HCT116 (cell line): ENCODE data around the gene ANKRD44. TPM values are rescaled to one million over a fixed set of nuclear protein-coding genes. Genes with fewer than 3 reads are reported as not detected.

Experiments used
- ATAC-seq: fragments of 200-7000 bp; cut with Tn5 transposase; 2 replicates; pipeline ENCODE4 v1.9.1; 2020; ENCODE audit warnings: mild to moderate bottlenecking, moderate library complexity
- BruUV-seq: library from RNA; stranded (reverse); fragments of 400-500 nt; replicated peaks from 2 replicates; lab custom pipeline; 2021; lab: Mats Ljungman, UMichigan
- CTCF ChIA-PET: fragments of 300-600 bp; sonication (Branson Sonifier 250); formaldehyde crosslinking; loops from one replicate; lab custom pipeline; 2021; ENCODE audit warnings: antibody characterized with exemption; lab: Charles Lee
- POLR2A ChIA-PET: fragments of 300-600, 350-600 bp; sonication (Branson Sonifier 250); formaldehyde crosslinking; loops from one replicate; lab custom pipeline; 2021; ENCODE audit warnings: antibody characterized with exemption; lab: Charles Lee
- RAD21 ChIA-PET, 2 experiments: fragments of 300-600 bp; sonication (Branson Sonifier 250); formaldehyde crosslinking; loops; one replicate each; lab custom pipeline; 2023; ENCODE audit warnings: low total read pairs in 2 of 2; ENCODE audit not compliant: uncharacterized antibody in 2 of 2, unreplicated experiment in 2 of 2, low non-redundant PET in 1 of 2; lab: Charles Lee
- DNase-seq: peaks from one replicate; pipeline ENCODE4 v3.0.0-alpha.2; 2010; ENCODE audit warnings: low read depth, low spot score
- H2AFZ ChIP-seq: fragments of 200-600 bp; shearing (Covaris generic), sonication (generic); 2 replicates; pipeline ENCODE4 v1.6.1; 2017; ENCODE audit warnings: low read depth, mixed run types, mixed read lengths, antibody characterized with exemption, low read length; ENCODE audit not compliant: poor library complexity, severe bottlenecking
- H3K27ac ChIP-seq: 2 replicates; pipeline ENCODE4 v1.5.1; 2012; ENCODE audit warnings: low read depth, low read length
- H3K27me3 ChIP-seq: fragments of 200-600 bp; sonication (generic); 2 replicates; pipeline ENCODE4 v1.6.1; 2016; ENCODE audit warnings: mixed run types, low read length, mixed read lengths; ENCODE audit not compliant: insufficient read depth
- H3K36me3 ChIP-seq, 2 experiments: fragments of 200-500 bp in 1 of 2; fragments of 200-600 bp in 1 of 2; sonication (Bioruptor generic) in 1 of 2; sonication (generic) in 1 of 2; 2 replicates each; pipeline versions ENCODE4 v1.5.1 to v1.6.1; 2014 to 2016; ENCODE audit warnings: low read length in 2 of 2, inconsistent platforms in 1 of 2, mixed read lengths in 1 of 2, mixed run types in 1 of 2; ENCODE audit not compliant: insufficient read depth in 2 of 2, control insufficient read depth in 1 of 2
- H3K4me1 ChIP-seq, 2 experiments: fragments of 200-600 bp in 1 of 2; sonication (generic) in 1 of 2; 2 replicates each; pipeline versions ENCODE4 v1.5.1 to v1.6.1; 2012 to 2017; ENCODE audit warnings: low read length in 2 of 2, inconsistent platforms in 1 of 2, mild to moderate bottlenecking in 1 of 2, mixed read lengths in 1 of 2, mixed run types in 1 of 2, moderate library complexity in 1 of 2; ENCODE audit not compliant: insufficient read depth in 2 of 2, control insufficient read depth in 1 of 2
- H3K4me2 ChIP-seq: fragments of 200-600 bp; sonication (generic); 2 replicates; pipeline ENCODE4 v1.6.1; 2017; ENCODE audit warnings: mixed run types, low read length, mixed read lengths
- H3K4me3 ChIP-seq, 2 experiments: fragments of 200-600 bp in 1 of 2; sonication (generic) in 1 of 2; replicated peaks in 1 of 2; 2 replicates each; pipeline ENCODE4 v1.5.1; 2011 to 2016; ENCODE audit warnings: low read length in 2 of 2, control low read depth in 1 of 2, low read depth in 1 of 2, mild to moderate bottlenecking in 1 of 2, mixed read lengths in 1 of 2, mixed run types in 1 of 2
- H3K79me2 ChIP-seq: fragments of 200-600 bp; sonication (generic); 2 replicates; pipeline ENCODE4 v1.6.1; 2017; ENCODE audit warnings: mild to moderate bottlenecking, mixed run types, low read length, moderate library complexity, mixed read lengths; ENCODE audit not compliant: insufficient read depth
- H3K9ac ChIP-seq: fragments of 200-600 bp; sonication (generic); 2 replicates; pipeline ENCODE4 v1.6.1; 2016; ENCODE audit warnings: low read length, mixed read lengths
- H3K9me2 ChIP-seq: fragments of 200-600 bp; sonication (generic), shearing (Covaris generic); 2 replicates; pipeline ENCODE4 v1.6.1; 2017; ENCODE audit warnings: mixed run types, mild to moderate bottlenecking, moderate library complexity; ENCODE audit not compliant: insufficient read depth
- H3K9me3 ChIP-seq, 2 experiments: fragments of 200-500 bp in 1 of 2; fragments of 200-600 bp in 1 of 2; sonication (Bioruptor generic) in 1 of 2; sonication (generic) in 1 of 2; 2 replicates each; pipeline ENCODE4 v1.6.1; 2014 to 2017; ENCODE audit warnings: low read length in 2 of 2, mixed read lengths in 2 of 2, inconsistent platforms in 1 of 2, low read depth in 1 of 2, mild to moderate bottlenecking in 1 of 2, mixed run types in 1 of 2, moderate library complexity in 1 of 2; ENCODE audit not compliant: control insufficient read depth in 1 of 2, insufficient read depth in 1 of 2
- H4K20me1 ChIP-seq: fragments of 200-600 bp; sonication (generic), shearing (Covaris generic); 2 replicates; pipeline ENCODE4 v1.6.1; 2017; ENCODE audit warnings: mixed run types, mild to moderate bottlenecking, moderate library complexity; ENCODE audit not compliant: insufficient read depth
- CBX3 ChIP-seq: IDR thresholded peaks from 2 replicates; pipeline ENCODE4 v1.6.1; 2012; ENCODE audit warnings: low read depth
- CEBPB ChIP-seq: IDR thresholded peaks from 2 replicates; pipeline ENCODE4 v1.6.1; 2012; ENCODE audit warnings: low read depth
- EGR1 ChIP-seq: IDR thresholded peaks from 2 replicates; pipeline ENCODE4 v1.6.1; 2012; ENCODE audit warnings: low read depth
- EZH2 ChIP-seq: fragments of 200-600 bp; sonication (generic); IDR thresholded peaks from 2 replicates; pipeline ENCODE4 v1.6.1; 2017; ENCODE audit warnings: antibody characterized with exemption, mixed run types
- EZH2phosphoT487 ChIP-seq: fragments of 200-600 bp; IDR thresholded peaks from 2 replicates; pipeline ENCODE4 v1.6.1; 2018; ENCODE audit warnings: antibody characterized with exemption, borderline replicate concordance
- FOSL1 ChIP-seq: IDR thresholded peaks from 2 replicates; pipeline ENCODE4 v1.6.1; 2012; ENCODE audit warnings: low read depth
- JUND ChIP-seq: IDR thresholded peaks from 2 replicates; pipeline ENCODE4 v1.6.1; 2012
- POLR2A ChIP-seq: IDR thresholded peaks from 2 replicates; pipeline ENCODE4 v1.7.0; 2011; ENCODE audit warnings: borderline replicate concordance; ENCODE audit not compliant: insufficient read depth, insufficient read length; ENCODE audit errors: extremely low read depth
- POLR2AphosphoS5 ChIP-seq: IDR thresholded peaks from 2 replicates; pipeline ENCODE4 v1.6.1; 2011; ENCODE audit warnings: mild to moderate bottlenecking, low read depth, low read length, moderate library complexity
- RAD21 ChIP-seq: IDR thresholded peaks from 2 replicates; pipeline ENCODE4 v1.6.1; 2012; ENCODE audit warnings: low read depth, mild to moderate bottlenecking
- SP1 ChIP-seq: IDR thresholded peaks from 2 replicates; pipeline ENCODE4 v1.6.1; 2012; ENCODE audit warnings: low read depth
- SRF ChIP-seq: IDR thresholded peaks from 2 replicates; pipeline ENCODE4 v1.6.1; 2012; ENCODE audit warnings: low read depth
- TCF7L2 ChIP-seq: IDR thresholded peaks from 2 replicates; pipeline ENCODE4 v1.7.0; 2011; ENCODE audit warnings: borderline replicate concordance, inconsistent platforms; ENCODE audit not compliant: insufficient read depth, insufficient read length; ENCODE audit errors: extremely low read depth
- YY1 ChIP-seq: IDR thresholded peaks from 2 replicates; pipeline ENCODE4 v1.6.1; 2011; ENCODE audit warnings: low read length, low read depth, moderate library complexity, mild to moderate bottlenecking; ENCODE audit not compliant: insufficient replicate concordance; ENCODE audit errors: extremely low read depth
- ZFX ChIP-seq: fragments of 450-650 bp; IDR thresholded peaks from 2 replicates; pipeline ENCODE4 v1.6.1; 2017
- ZNF274 ChIP-seq: fragments of 200-500 bp; sonication (Bioruptor generic); IDR thresholded peaks from 2 replicates; pipeline ENCODE4 v1.6.1; 2014; ENCODE audit warnings: mild to moderate bottlenecking, low read depth, low read length, inconsistent platforms
- intact Hi-C: fragments of 100-400 bp; cut with micrococcal nuclease; formaldehyde crosslinking; loops from 2 replicates; pipeline ENCODE4 v1.10.0; 2022
- total RNA-seq: library from RNA; stranded (reverse); gene quantifications from one replicate; pipeline ENCODE4 v1.2.1, GENCODE V29; 2021; ENCODE audit not compliant: unreplicated experiment
- TF ChIP-seq, protein P1 (sequence below): IDR thresholded peaks from 2 replicates; pipeline ENCODE4 v1.6.1; 2012
- TF ChIP-seq, protein P2 (sequence below), 3 experiments: fragments of 200-600 bp in 1 of 3; sonication (generic) in 1 of 3; IDR thresholded peaks in 2 of 3; conservative IDR thresholded peaks in 1 of 3; 2 replicates each; pipeline ENCODE4 v1.5.1; 2012 to 2017; ENCODE audit warnings: low read depth in 2 of 3, low read length in 2 of 3, antibody characterized with exemption in 1 of 3, borderline replicate concordance in 1 of 3, control low read depth in 1 of 3, mild to moderate bottlenecking in 1 of 3, mixed read lengths in 1 of 3, mixed run types in 1 of 3, moderate library complexity in 1 of 3; ENCODE audit not compliant: insufficient read depth in 1 of 3
- TF ChIP-seq, protein P3 (sequence below): IDR thresholded peaks from 2 replicates; pipeline ENCODE4 v1.6.1; 2011; ENCODE audit warnings: mild to moderate bottlenecking, low read length, moderate library complexity; ENCODE audit not compliant: insufficient replicate concordance; ENCODE audit errors: extremely low read depth
- TF ChIP-seq, protein P4 (sequence below): IDR thresholded peaks from 2 replicates; pipeline ENCODE4 v1.6.1; 2012; ENCODE audit warnings: low read depth

The ANKRD44 gene
- total RNA-seq, 1 experiment from 2014 or later = 2.7 TPM

DNA sequence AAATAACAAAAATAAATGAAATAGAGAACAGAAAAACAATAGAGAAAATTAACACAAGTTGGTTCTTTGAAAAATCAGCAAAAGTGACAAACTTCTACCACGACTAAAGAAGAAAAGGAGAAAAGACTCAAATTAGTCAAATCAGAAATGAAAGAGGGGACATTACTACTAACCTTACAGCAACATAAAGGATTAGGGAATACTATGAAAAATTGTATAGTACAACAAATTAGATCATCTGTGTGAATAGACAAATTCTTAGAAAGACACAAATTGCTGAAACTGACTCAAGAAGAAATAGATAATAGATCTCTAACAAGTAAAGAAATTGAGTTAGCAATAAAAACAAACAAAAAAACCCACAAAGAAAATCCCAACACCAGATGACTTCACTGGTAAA, 335.6 kb downstream of the ANKRD44 start:
- CTCF ChIA-PET = no interaction called here
- TF ChIP-seq CBX3 (no peak), EGR1 (no peak), EZH2phosphoT487 (no peak), EZH2 (no peak), CEBPB (no peak), POLR2A (no peak), POLR2AphosphoS5 (no peak), FOSL1 (no peak), ZFX (no peak), RAD21 (no peak), YY1 (no peak), ZNF274 (no peak), SRF (no peak), JUND (no peak), SP1 (no peak), TCF7L2 (no peak)
- TF ChIP-seq, protein P1, sequence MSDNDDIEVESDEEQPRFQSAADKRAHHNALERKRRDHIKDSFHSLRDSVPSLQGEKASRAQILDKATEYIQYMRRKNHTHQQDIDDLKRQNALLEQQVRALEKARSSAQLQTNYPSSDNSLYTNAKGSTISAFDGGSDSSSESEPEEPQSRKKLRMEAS = no peak
- TF ChIP-seq, protein P2, sequence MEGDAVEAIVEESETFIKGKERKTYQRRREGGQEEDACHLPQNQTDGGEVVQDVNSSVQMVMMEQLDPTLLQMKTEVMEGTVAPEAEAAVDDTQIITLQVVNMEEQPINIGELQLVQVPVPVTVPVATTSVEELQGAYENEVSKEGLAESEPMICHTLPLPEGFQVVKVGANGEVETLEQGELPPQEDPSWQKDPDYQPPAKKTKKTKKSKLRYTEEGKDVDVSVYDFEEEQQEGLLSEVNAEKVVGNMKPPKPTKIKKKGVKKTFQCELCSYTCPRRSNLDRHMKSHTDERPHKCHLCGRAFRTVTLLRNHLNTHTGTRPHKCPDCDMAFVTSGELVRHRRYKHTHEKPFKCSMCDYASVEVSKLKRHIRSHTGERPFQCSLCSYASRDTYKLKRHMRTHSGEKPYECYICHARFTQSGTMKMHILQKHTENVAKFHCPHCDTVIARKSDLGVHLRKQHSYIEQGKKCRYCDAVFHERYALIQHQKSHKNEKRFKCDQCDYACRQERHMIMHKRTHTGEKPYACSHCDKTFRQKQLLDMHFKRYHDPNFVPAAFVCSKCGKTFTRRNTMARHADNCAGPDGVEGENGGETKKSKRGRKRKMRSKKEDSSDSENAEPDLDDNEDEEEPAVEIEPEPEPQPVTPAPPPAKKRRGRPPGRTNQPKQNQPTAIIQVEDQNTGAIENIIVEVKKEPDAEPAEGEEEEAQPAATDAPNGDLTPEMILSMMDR (IDR thresholded peaks at IDR 0.05 in 2 of 3, conservative IDR thresholded peaks at IDR 0.05 in 1 of 3; ENCODE audit: borderline replicate concordance in 1 of 3, insufficient read depth in 1 of 3, low read depth in 2 of 3, low read length in 2 of 3) = no peak
- TF ChIP-seq, protein P3, sequence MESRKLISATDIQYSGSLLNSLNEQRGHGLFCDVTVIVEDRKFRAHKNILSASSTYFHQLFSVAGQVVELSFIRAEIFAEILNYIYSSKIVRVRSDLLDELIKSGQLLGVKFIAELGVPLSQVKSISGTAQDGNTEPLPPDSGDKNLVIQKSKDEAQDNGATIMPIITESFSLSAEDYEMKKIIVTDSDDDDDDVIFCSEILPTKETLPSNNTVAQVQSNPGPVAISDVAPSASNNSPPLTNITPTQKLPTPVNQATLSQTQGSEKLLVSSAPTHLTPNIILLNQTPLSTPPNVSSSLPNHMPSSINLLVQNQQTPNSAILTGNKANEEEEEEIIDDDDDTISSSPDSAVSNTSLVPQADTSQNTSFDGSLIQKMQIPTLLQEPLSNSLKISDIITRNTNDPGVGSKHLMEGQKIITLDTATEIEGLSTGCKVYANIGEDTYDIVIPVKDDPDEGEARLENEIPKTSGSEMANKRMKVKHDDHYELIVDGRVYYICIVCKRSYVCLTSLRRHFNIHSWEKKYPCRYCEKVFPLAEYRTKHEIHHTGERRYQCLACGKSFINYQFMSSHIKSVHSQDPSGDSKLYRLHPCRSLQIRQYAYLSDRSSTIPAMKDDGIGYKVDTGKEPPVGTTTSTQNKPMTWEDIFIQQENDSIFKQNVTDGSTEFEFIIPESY = no peak
- TF ChIP-seq, protein P4, sequence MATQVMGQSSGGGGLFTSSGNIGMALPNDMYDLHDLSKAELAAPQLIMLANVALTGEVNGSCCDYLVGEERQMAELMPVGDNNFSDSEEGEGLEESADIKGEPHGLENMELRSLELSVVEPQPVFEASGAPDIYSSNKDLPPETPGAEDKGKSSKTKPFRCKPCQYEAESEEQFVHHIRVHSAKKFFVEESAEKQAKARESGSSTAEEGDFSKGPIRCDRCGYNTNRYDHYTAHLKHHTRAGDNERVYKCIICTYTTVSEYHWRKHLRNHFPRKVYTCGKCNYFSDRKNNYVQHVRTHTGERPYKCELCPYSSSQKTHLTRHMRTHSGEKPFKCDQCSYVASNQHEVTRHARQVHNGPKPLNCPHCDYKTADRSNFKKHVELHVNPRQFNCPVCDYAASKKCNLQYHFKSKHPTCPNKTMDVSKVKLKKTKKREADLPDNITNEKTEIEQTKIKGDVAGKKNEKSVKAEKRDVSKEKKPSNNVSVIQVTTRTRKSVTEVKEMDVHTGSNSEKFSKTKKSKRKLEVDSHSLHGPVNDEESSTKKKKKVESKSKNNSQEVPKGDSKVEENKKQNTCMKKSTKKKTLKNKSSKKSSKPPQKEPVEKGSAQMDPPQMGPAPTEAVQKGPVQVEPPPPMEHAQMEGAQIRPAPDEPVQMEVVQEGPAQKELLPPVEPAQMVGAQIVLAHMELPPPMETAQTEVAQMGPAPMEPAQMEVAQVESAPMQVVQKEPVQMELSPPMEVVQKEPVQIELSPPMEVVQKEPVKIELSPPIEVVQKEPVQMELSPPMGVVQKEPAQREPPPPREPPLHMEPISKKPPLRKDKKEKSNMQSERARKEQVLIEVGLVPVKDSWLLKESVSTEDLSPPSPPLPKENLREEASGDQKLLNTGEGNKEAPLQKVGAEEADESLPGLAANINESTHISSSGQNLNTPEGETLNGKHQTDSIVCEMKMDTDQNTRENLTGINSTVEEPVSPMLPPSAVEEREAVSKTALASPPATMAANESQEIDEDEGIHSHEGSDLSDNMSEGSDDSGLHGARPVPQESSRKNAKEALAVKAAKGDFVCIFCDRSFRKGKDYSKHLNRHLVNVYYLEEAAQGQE = no peak
- H3K4me1 ChIP-seq = no peaks in the 10 kb centered on the region
- no peaks in the 10 kb centered on the region for H3K9me2 ChIP-seq
- BruUV-seq = no TSS peak
- H2AFZ ChIP-seq = no peak overlapping the region
- H3K27me3 ChIP-seq = no peaks in the 10 kb centered on the region
- no peak overlapping the region for H3K4me2 ChIP-seq
- ATAC-seq (no peak), DNase-seq (no peak)
- RAD21 ChIA-PET = no interaction called here
- H3K9me3 ChIP-seq = no peaks in the 10 kb centered on the region
- H3K36me3 ChIP-seq = no peaks in the 10 kb centered on the region
- no peak overlapping the region for H3K4me3 ChIP-seq
- intact Hi-C loops = no loop called here
- no peaks in the 10 kb centered on the region for H3K79me2 ChIP-seq
- no peaks in the 10 kb centered on the region for H4K20me1 ChIP-seq
- no peak overlapping the region for H3K9ac ChIP-seq
- POLR2A ChIA-PET = no interaction called here
- H3K27ac ChIP-seq = no peak overlapping the region
